Stimulated activated CD4-positive, alpha-beta T cell treated with anti-CD3 and anti-CD28 coated beads, Interleukin-1b, Interleukin-23, amount 100 ng/mL, for 48 hours (primary cell): ENCODE data around the gene TTC24.
"Not testable (repeated sequence)": the region's sequence is repeated elsewhere in the genome, so short reads cannot be mapped to it uniquely, and the experiment has no call there.

Experiments
- DNase-seq: peaks from one replicate; pipeline ENCODE4 v3.0.0-alpha.2; 2020

The TTC24 gene

GRCh38 chr1:156555715-156556114, 23.8 kb upstream of the TTC24 start:
- no peak for DNase-seq

GRCh38 chr1:156556354-156556753, 23.2 kb upstream of the TTC24 start:
- DNase-seq = no peak

GRCh38 chr1:156559086-156559796, 20.3 kb upstream of the TTC24 start:
- DNase-seq = no peak

GRCh38 chr1:156559797-156560385, 19.6 kb upstream of the TTC24 start:
- no peak for DNase-seq

GRCh38 chr1:156560585-156561163, 18.8 kb upstream of the TTC24 start:
- no peak for DNase-seq

- DNase-seq = no peak
Observed at GRCh38 chr1:156565519-156565918, 14.0 kb upstream of the TTC24 start.

GRCh38 chr1:156566436-156566835, 13.1 kb upstream of the TTC24 start:
- no peak for DNase-seq

- no peak for DNase-seq
Observed at GRCh38 chr1:156571261-156571852, 8.2 kb upstream of the TTC24 start.

- DNase-seq = peak; percentile 73
Observed at GRCh38 chr1:156571919-156572662, 7.4 kb upstream of the TTC24 start, which contains the start of gene IQGAP3. TSS of gene IQGAP3 (minus strand) at chr1:156572565. CDS start at chr1:156572529, 36 bp downstream.

GRCh38 chr1:156572663-156573018, 6.9 kb upstream of the TTC24 start:
- no peak for DNase-seq

- DNase-seq = no peak
Observed at GRCh38 chr1:156574039-156574633, 5.4 kb upstream of the TTC24 start.

GRCh38 chr1:156577550-156577949, 2.0 kb upstream of the TTC24 start:
- no peak for DNase-seq

GRCh38 chr1:156578055-156578454, 1.5 kb upstream of the TTC24 start:
- DNase-seq = no peak

- peak; percentile 25 for DNase-seq
Observed at GRCh38 chr1:156581661-156582387, 2.3 kb downstream of the TTC24 start.

GRCh38 chr1:156582388-156583017, 3.0 kb downstream of the TTC24 start:
- peak; percentile 33 for DNase-seq

- peak; percentile 73 for DNase-seq
Observed at GRCh38 chr1:156583821-156584622, 4.5 kb downstream of the TTC24 start.

- no peak for DNase-seq
Observed at GRCh38 chr1:156584813-156585212, 5.3 kb downstream of the TTC24 start.

- no peak for DNase-seq
Observed at GRCh38 chr1:156586323-156586722, 6.8 kb downstream of the TTC24 start.

GRCh38 chr1:156586892-156587477, 7.5 kb downstream of the TTC24 start:
- DNase-seq = no peak

GRCh38 chr1:156587927-156588326, 8.4 kb downstream of the TTC24 start:
- not testable (repeated sequence) for DNase-seq
